ENCODE measurements around the gene LAMA2. TPM values are rescaled to one million over a fixed set of nuclear protein-coding genes. Genes with fewer than 3 reads are reported as not detected.

LAMA2 gene
- total RNA-seq, 1 donor from 2014 or later: 1.9 TPM

- no peak for DNase-seq (ENCODE audit: low spot score)
- H3K27ac Mint-ChIP-seq (ENCODE audit: unreplicated experiment): no peak overlapping the region
- H3K27me3 Mint-ChIP-seq (ENCODE audit: low read depth): peaks cover 1% of the 10 kb centered on the region
- no peak for TF ChIP-seq CTCF (IDR thresholded peaks at IDR 0.05)
- H3K4me1 Mint-ChIP-seq (ENCODE audit: low read depth): no peaks in the 10 kb centered on the region
- no peak overlapping the region for H3K4me3 Mint-ChIP-seq (ENCODE audit: unreplicated experiment)
- H3K36me3 Mint-ChIP-seq (ENCODE audit: low read depth): no peaks in the 10 kb centered on the region
- no peaks in the 10 kb centered on the region for H3K9me3 Mint-ChIP-seq (ENCODE audit: low read depth)
These were observed 305.9 kb downstream of the LAMA2 start for GRCh38 chr6:129188795-129189194.

- Mint-ChIP-seq H3K36me3 (ENCODE audit: low read depth) (no peaks in the 10 kb centered on the region), H3K27ac (ENCODE audit: unreplicated experiment) (no peak overlapping the region), H3K4me3 (ENCODE audit: unreplicated experiment) (no peak overlapping the region), H3K27me3 (ENCODE audit: low read depth) (peaks cover 1% of the 10 kb centered on the region), H3K4me1 (ENCODE audit: low read depth) (no peaks in the 10 kb centered on the region), H3K9me3 (ENCODE audit: low read depth) (no peaks in the 10 kb centered on the region)
- DNase-seq (ENCODE audit: low spot score): no peak
- TF ChIP-seq CTCF (IDR thresholded peaks at IDR 0.05): no peak
These were observed 306.3 kb downstream of the LAMA2 start for GRCh38 chr6:129189266-129189665.

GRCh38 chr6:129191235-129191634, 308.3 kb downstream of the LAMA2 start:
- H3K4me1 Mint-ChIP-seq (ENCODE audit: low read depth): no peaks in the 10 kb centered on the region
- TF ChIP-seq CTCF (IDR thresholded peaks at IDR 0.05): no peak
- H3K27ac Mint-ChIP-seq (ENCODE audit: unreplicated experiment): no peak overlapping the region
- no peaks in the 10 kb centered on the region for H3K36me3 Mint-ChIP-seq (ENCODE audit: low read depth)
- H3K27me3 Mint-ChIP-seq (ENCODE audit: low read depth): peaks cover 4% of the 10 kb centered on the region
- DNase-seq (ENCODE audit: low spot score): no peak
- no peaks in the 10 kb centered on the region for H3K9me3 Mint-ChIP-seq (ENCODE audit: low read depth)
- H3K4me3 Mint-ChIP-seq (ENCODE audit: unreplicated experiment): no peak overlapping the region

- no peaks in the 10 kb centered on the region for H3K9me3 Mint-ChIP-seq (ENCODE audit: low read depth)
- H3K36me3 Mint-ChIP-seq (ENCODE audit: low read depth): no peaks in the 10 kb centered on the region
- H3K4me1 Mint-ChIP-seq (ENCODE audit: low read depth): no peaks in the 10 kb centered on the region
- TF ChIP-seq CTCF (IDR thresholded peaks at IDR 0.05): no peak
- H3K27me3 Mint-ChIP-seq (ENCODE audit: low read depth): peaks cover 4% of the 10 kb centered on the region
- DNase-seq (ENCODE audit: low spot score): no peak
- H3K4me3 Mint-ChIP-seq (ENCODE audit: unreplicated experiment): no peak overlapping the region
- H3K27ac Mint-ChIP-seq (ENCODE audit: unreplicated experiment): no peak overlapping the region
These were observed 309.6 kb downstream of the LAMA2 start for GRCh38 chr6:129192458-129192989.

DNA sequence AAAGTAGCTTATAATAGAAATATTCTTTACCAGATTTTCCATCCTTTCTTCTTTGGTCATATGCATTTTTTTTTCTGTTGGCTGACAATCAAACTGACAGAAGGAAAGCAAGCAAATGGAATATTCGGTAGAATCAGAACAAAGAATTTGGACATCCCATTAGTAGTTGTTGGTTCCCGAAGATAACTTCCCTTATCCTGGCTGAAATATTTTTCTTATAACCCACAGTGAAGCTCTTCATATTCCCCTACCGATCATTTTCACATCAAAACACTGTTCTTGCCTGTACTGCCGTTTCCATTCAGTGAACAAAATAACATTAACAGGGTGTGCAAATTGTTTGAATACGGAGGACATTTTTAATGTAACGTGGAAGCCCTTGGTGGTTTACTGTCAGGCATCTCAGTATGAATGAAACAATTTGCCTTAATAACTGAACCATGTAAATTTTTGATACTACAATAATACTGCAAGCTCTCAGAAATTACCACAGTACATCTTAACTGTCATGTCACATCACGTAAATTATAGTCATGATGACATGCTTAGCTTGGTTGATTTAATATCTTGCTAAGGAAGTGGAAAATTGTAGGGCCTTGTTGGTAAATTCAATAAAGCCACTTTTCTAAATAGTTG, 311.5 kb downstream of the LAMA2 start:
- H3K27ac Mint-ChIP-seq (ENCODE audit: unreplicated experiment): no peak overlapping the region
- H3K9me3 Mint-ChIP-seq (ENCODE audit: low read depth): no peaks in the 10 kb centered on the region
- no peak overlapping the region for H3K4me3 Mint-ChIP-seq (ENCODE audit: unreplicated experiment)
- no peak for DNase-seq (ENCODE audit: low spot score)
- peaks cover 4% of the 10 kb centered on the region for H3K27me3 Mint-ChIP-seq (ENCODE audit: low read depth)
- H3K36me3 Mint-ChIP-seq (ENCODE audit: low read depth): no peaks in the 10 kb centered on the region
- no peak for TF ChIP-seq CTCF (IDR thresholded peaks at IDR 0.05)
- no peaks in the 10 kb centered on the region for H3K4me1 Mint-ChIP-seq (ENCODE audit: low read depth)

Measured in chondrocyte (in vitro differentiated cells).